Measurements from ENCODE around the gene FSHR.

Gene FSHR

GRCh38 chr2:49032936-49033335, 121.4 kb downstream of the FSHR start:
- DNase-seq (ENCODE audit: low read depth): no peak

GRCh38 chr2:49032126-49032525, 122.2 kb downstream of the FSHR start:
- DNase-seq (ENCODE audit: low read depth): no peak

GRCh38 chr2:49029406-49029805, 124.9 kb downstream of the FSHR start:
- DNase-seq (ENCODE audit: low read depth): no peak

- no peak for DNase-seq (ENCODE audit: low read depth)
These were observed 126.2 kb downstream of the FSHR start for GRCh38 chr2:49028101-49028500.

GRCh38 chr2:49026706-49027105, 127.6 kb downstream of the FSHR start:
- no peak for DNase-seq (ENCODE audit: low read depth)

GRCh38 chr2:49021271-49021670, 133.0 kb downstream of the FSHR start:
- DNase-seq (ENCODE audit: low read depth): no peak

- DNase-seq (ENCODE audit: low read depth): no peak
These were observed 149.1 kb downstream of the FSHR start for GRCh38 chr2:49005261-49005660.

- DNase-seq (ENCODE audit: low read depth): no peak
These were observed 150.2 kb downstream of the FSHR start for GRCh38 chr2:49004036-49004626.

GRCh38 chr2:49003201-49003600, 151.1 kb downstream of the FSHR start:
- no peak for DNase-seq (ENCODE audit: low read depth)

GRCh38 chr2:49002750-49003149, 151.6 kb downstream of the FSHR start:
- no peak for DNase-seq (ENCODE audit: low read depth)

GRCh38 chr2:49000695-49001094, 153.6 kb downstream of the FSHR start:
- no peak for DNase-seq (ENCODE audit: low read depth)

GRCh38 chr2:48998449-48998848, 155.9 kb downstream of the FSHR start:
- DNase-seq (ENCODE audit: low read depth): no peak

- DNase-seq (ENCODE audit: low read depth): no peak
These were observed 160.7 kb downstream of the FSHR start for GRCh38 chr2:48993576-48993975.

- DNase-seq (ENCODE audit: low read depth): no peak
These were observed 162.7 kb downstream of the FSHR start for GRCh38 chr2:48991415-48992131.

GRCh38 chr2:48984922-48985321, 169.4 kb downstream of the FSHR start:
- DNase-seq (ENCODE audit: low read depth): no peak

- DNase-seq (ENCODE audit: low read depth): no peak
These were observed 170.8 kb downstream of the FSHR start for GRCh38 chr2:48983551-48983950.

GRCh38 chr2:48982887-48983435, 171.4 kb downstream of the FSHR start:
- no peak for DNase-seq (ENCODE audit: low read depth)

- no peak for DNase-seq (ENCODE audit: low read depth)
These were observed 173.5 kb downstream of the FSHR start for GRCh38 chr2:48980846-48981245.

GRCh38 chr2:48979691-48980090, 174.6 kb downstream of the FSHR start:
- no peak for DNase-seq (ENCODE audit: low read depth)

- no peak for DNase-seq (ENCODE audit: low read depth)
These were observed 176.2 kb downstream of the FSHR start for GRCh38 chr2:48978131-48978530.

- no peak for DNase-seq (ENCODE audit: low read depth)
These were observed 182.5 kb downstream of the FSHR start for GRCh38 chr2:48971801-48972200.

- DNase-seq (ENCODE audit: low read depth): no peak
These were observed 186.3 kb downstream of the FSHR start for GRCh38 chr2:48968011-48968410.

GRCh38 chr2:48965204-48965603, 189.1 kb downstream of the FSHR start:
- no peak for DNase-seq (ENCODE audit: low read depth)

GRCh38 chr2:48961009-48961408, 193.3 kb downstream of the FSHR start:
- DNase-seq (ENCODE audit: low read depth): no peak

Measured in activated gamma-delta T cell treated with anti-CD3 and anti-CD28 coated beads, Interleukin-2, amount 50 U/mL, for 16 hours (primary cell).